Aorta (tissue), 5 donors: ENCODE measurements around the gene LRRC2. TPM values are rescaled to one million over a fixed set of nuclear protein-coding genes. Genes with fewer than 3 reads are reported as not detected.
"Not testable (repeated sequence)": the region's sequence is repeated elsewhere in the genome, so short reads cannot be mapped to it uniquely, and the experiment has no call there.

Experiments used
- ATAC-seq: fragments of 200-7000 bp; cut with Tn5 transposase; one replicate; pipeline ENCODE4 v1.9.1; 2022; ENCODE audit warnings: moderate library complexity; ENCODE audit not compliant: low FRiP score
- DNase-seq, 2 donors: peaks; one replicate each; pipeline ENCODE4 v3.0.0-alpha.2; 2020
- H3K27ac ChIP-seq, 2 donors: one replicate each; pipeline ENCODE4 v1.5.1; 2013; ENCODE audit warnings: low read length in 2 of 2, mild to moderate bottlenecking in 2 of 2, moderate library complexity in 2 of 2, control low read depth in 1 of 2, inconsistent platforms in 1 of 2, low read depth in 1 of 2
- H3K27me3 ChIP-seq, 2 donors: one replicate each; pipeline ENCODE4 v1.6.1; 2013; ENCODE audit warnings: control low read depth in 1 of 2, low read length in 1 of 2, mild to moderate bottlenecking in 1 of 2, moderate library complexity in 1 of 2; ENCODE audit not compliant: insufficient read depth in 2 of 2, control insufficient read depth in 1 of 2
- H3K36me3 ChIP-seq, 2 donors: one replicate each; pipeline ENCODE4 v1.6.1; 2013; ENCODE audit warnings: control low read depth in 1 of 2, low read length in 1 of 2, mild to moderate bottlenecking in 1 of 2; ENCODE audit not compliant: insufficient read depth in 2 of 2, control insufficient read depth in 1 of 2
- H3K4me1 ChIP-seq, 2 donors: one replicate each; pipeline ENCODE4 v1.6.1; 2013; ENCODE audit warnings: low read length in 2 of 2, control low read depth in 1 of 2, mild to moderate bottlenecking in 1 of 2, moderate library complexity in 1 of 2; ENCODE audit not compliant: insufficient read depth in 2 of 2, control insufficient read depth in 1 of 2
- H3K4me3 ChIP-seq, 2 donors: one replicate each; pipeline ENCODE4 v1.5.1; 2013; ENCODE audit warnings: low read length in 2 of 2, control low read depth in 1 of 2, mild to moderate bottlenecking in 1 of 2
- H3K9me3 ChIP-seq: one replicate; pipeline ENCODE4 v1.6.1; 2013; ENCODE audit warnings: mild to moderate bottlenecking, low read length; ENCODE audit not compliant: control insufficient read depth
- WGBS, 2 donors: extraction: QIAGEN DNeasy Blood & Tissue Kit; methylation state at CpG; one replicate each; pipeline ENCODE4 v1.1.7; 2013; 5-methylcytosine and 5-hydroxymethylcytosine counted together
- intact Hi-C, 2 donors: fragments of 100-400 bp; cut with DNase I; formaldehyde crosslinking; loops; one replicate each; pipeline versions ENCODE4 v1.14.2 to v1.15.0; 2022
- polyA plus RNA-seq, 2 donors: library from polyadenylated mRNA; stranded (reverse); fragments of 200-250 nt; gene quantifications; one replicate each; pipeline ENCODE4 v1.2.3, GENCODE V29; 2013
- total RNA-seq, 2 donors: library from RNA; stranded (reverse); fragmentation: NEBNext Ultra II Directional; extraction: Animal tissue kit (Norgen Biotek cat#: 25700); gene quantifications; one replicate each; pipeline ENCODE4 v1.2.1, GENCODE V29; 2021
- donor health status: healthy with polysubstance abuse.
- donor health status: Bipolar disorder and iron deficiency.
- donor health status: DM: no; HTN: no; CAD: no.
- donor health status: DM: no; HTN: no; CAD: no.
- donor health status: DM: yes; HTN: yes; CAD: no.

LRRC2 gene
- total and polyA plus RNA-seq, 4 donors = 0.03 to 8.8 (median 0.45) TPM

DNA sequence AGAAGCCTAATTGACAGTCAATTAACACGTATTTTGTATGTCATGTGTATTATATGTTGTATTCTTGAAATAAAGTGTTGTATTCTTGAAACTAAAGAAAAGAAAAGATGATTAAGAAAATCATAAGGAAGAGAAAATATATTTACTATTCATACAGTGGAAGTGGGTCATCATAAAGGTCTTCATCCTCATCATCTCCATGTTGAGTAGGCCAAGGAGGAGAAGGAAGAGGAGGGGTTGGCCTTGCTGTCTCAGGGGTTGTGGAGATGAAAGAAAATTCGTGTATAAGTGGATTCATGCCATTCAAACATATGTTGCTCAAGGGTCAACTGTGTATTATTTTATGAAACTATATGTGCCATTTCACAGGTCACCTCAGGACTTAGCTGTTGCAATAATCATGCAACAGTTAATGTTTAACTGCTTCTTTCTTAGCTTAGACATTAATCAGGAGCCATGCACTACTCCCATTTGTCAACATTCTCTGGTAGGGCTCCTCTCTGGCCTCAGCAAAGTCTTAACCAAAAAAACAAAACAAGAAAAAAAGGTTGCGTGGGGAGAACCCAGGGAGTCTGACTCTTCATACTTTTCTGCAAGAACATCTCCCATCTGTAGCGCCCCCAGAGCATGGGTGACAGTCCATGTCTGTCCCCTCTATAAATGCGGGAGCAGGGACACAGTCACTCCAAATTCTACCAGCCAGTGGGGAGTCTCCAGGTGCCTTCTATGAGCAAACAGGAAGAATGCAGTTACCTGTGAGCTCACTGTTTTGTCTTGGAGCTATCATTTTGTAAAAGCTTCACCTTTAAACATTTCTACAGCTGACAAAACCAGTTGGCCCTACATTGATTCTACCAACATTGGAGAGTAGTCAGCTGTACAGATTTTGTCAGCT, 19.9 kb upstream of the LRRC2 start:
- H3K36me3 ChIP-seq = no peaks in the 10 kb centered on the region
- no peaks in the 10 kb centered on the region for H3K27me3 ChIP-seq
- H3K4me1 ChIP-seq = no peaks in the 10 kb centered on the region
- WGBS, 2 donors = 69 to 75% methylated on average over 5 of the region's 5 CpGs
- intact Hi-C loops = no loop called here
- DNase-seq = no peak
- no peaks in the 10 kb centered on the region for H3K9me3 ChIP-seq
- no peak overlapping the region for H3K27ac ChIP-seq
- H3K4me3 ChIP-seq = no peak overlapping the region
- ATAC-seq = no peak

- ATAC-seq (no peak), DNase-seq (no peak)
- intact Hi-C loops = no loop called here
- no peaks in the 10 kb centered on the region for H3K27me3 ChIP-seq
- H3K4me3 ChIP-seq = no peak overlapping the region
- no peaks in the 10 kb centered on the region for H3K9me3 ChIP-seq
- no peak overlapping the region for H3K27ac ChIP-seq
- no peaks in the 10 kb centered on the region for H3K36me3 ChIP-seq
- WGBS, 2 donors = 81 to 88% methylated on average over 7 of the region's 7 CpGs
- no peaks in the 10 kb centered on the region for H3K4me1 ChIP-seq
These were observed 18.7 kb upstream of the LRRC2 start for GRCh38 chr3:46584598-46585467.

DNA sequence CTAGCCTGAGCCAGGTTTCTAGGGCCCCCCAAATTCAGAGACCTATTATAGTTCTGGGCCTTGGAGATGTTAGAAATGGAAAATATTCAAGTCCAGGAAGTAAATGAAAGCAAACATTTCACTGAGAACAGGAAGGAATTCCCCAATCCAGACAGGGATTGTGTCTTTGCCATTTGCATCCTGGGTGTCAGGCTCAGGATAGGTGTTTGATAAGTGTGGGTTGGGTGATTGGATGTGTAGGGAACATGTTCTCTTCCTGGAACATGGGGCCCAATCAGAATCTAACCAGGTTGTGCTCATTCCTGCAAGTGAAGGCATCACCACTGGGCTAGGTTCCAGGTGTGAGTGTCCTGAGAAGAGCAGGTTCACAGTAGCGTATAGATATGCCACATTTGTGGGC, 14.6 kb upstream of the LRRC2 start:
- Histone ChIP-seq H3K27ac (no peak overlapping the region), H3K4me1 (no peaks in the 10 kb centered on the region), H3K9me3 (no peaks in the 10 kb centered on the region), H3K36me3 (no peaks in the 10 kb centered on the region), H3K4me3 (no peak overlapping the region), H3K27me3 (no peaks in the 10 kb centered on the region)
- ATAC-seq = no peak
- DNase-seq = no peak
- intact Hi-C loops = no loop called here
- WGBS, 2 donors = 86 to 94% methylated on average over 1 of the region's 1 CpG

- intact Hi-C loops = no loop called here
- no peak for DNase-seq
- Histone ChIP-seq H3K4me3 (no peak overlapping the region), H3K27me3 (no peaks in the 10 kb centered on the region), H3K36me3 (no peaks in the 10 kb centered on the region), H3K4me1 (no peaks in the 10 kb centered on the region), H3K9me3 (no peaks in the 10 kb centered on the region), H3K27ac (no peak overlapping the region)
- no peak for ATAC-seq
- 16 to 18% methylated on average over 14 of the region's 14 CpGs for WGBS, 2 donors
These were observed 13.7 kb upstream of the LRRC2 start for GRCh38 chr3:46579756-46580286.

- Histone ChIP-seq H3K27me3 (no peaks in the 10 kb centered on the region), H3K4me1 (no peaks in the 10 kb centered on the region), H3K36me3 (no peaks in the 10 kb centered on the region), H3K27ac (no peak overlapping the region), H3K4me3 (no peak overlapping the region), H3K9me3 (no peaks in the 10 kb centered on the region)
- intact Hi-C loops = no loop called here
- 43 to 50% methylated on average over 10 of the region's 10 CpGs for WGBS, 2 donors
- ATAC-seq = no peak
- no peak for DNase-seq
These were observed 13.1 kb upstream of the LRRC2 start for GRCh38 chr3:46578973-46579755.

GRCh38 chr3:46577580-46578249, 11.6 kb upstream of the LRRC2 start:
- ATAC-seq, DNase-seq, H3K27ac ChIP-seq, H3K36me3 ChIP-seq, H3K4me1 ChIP-seq, H3K27me3 ChIP-seq, H3K9me3 ChIP-seq, H3K4me3 ChIP-seq, intact Hi-C loops: not testable (repeated sequence)
- 28 to 36% methylated on average over 15 to 18 of the region's 18 CpGs for WGBS, 2 donors

DNA sequence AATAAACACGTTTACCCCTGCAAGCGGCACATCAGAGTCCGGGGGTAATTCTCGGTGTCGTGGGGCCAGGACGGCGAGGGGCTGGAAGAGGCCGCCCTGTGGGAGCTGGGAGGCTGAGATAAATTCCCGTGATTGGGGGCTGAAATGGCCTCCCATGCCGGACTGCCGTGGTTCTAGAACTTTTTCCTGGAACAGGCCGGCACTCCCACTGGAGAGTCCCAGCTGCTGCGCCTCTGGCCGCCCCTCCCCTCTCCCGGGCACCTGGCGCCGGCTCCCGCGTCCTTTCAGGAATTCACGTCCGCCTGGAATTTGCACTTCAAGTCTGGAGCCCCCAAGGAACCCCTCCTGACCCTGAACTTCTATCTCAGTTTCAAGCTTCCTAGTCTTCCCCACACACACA, 10.8 kb upstream of the LRRC2 start:
- no peak overlapping the region for H3K4me3 ChIP-seq
- no peak overlapping the region for H3K27ac ChIP-seq
- DNase-seq (no peak), ATAC-seq (no peak)
- WGBS, 2 donors = 10% methylated on average over 21 of the region's 21 CpGs
- H3K9me3 ChIP-seq = no peaks in the 10 kb centered on the region
- intact Hi-C loops = no loop called here
- H3K27me3 ChIP-seq = no peaks in the 10 kb centered on the region
- H3K4me1 ChIP-seq = no peaks in the 10 kb centered on the region
- H3K36me3 ChIP-seq = no peaks in the 10 kb centered on the region

- no peak for ATAC-seq
- no peaks in the 10 kb centered on the region for H3K27me3 ChIP-seq
- DNase-seq = no peak
- H3K4me3 ChIP-seq = no peak overlapping the region
- H3K27ac ChIP-seq = no peak overlapping the region
- no peaks in the 10 kb centered on the region for H3K4me1 ChIP-seq
- WGBS, 2 donors = 35 to 43% methylated on average over 9 to 10 of the region's 10 CpGs
- H3K9me3 ChIP-seq = no peaks in the 10 kb centered on the region
- no peaks in the 10 kb centered on the region for H3K36me3 ChIP-seq
- intact Hi-C loops = no loop called here
These were observed 10.3 kb upstream of the LRRC2 start for GRCh38 chr3:46576386-46576785.
